Smooth muscle cell (in vitro differentiated cells): ENCODE measurements around the gene GLO1. TPM values are rescaled to one million over a fixed set of nuclear protein-coding genes. Genes with fewer than 3 reads are reported as not detected.

Source experiments
- DNase-seq: peaks from one replicate; lab custom pipeline; 2025; ENCODE audit not compliant: unreplicated experiment; lab: John Stamatoyannopoulos, UW
- H2AFZ ChIP-seq: fragments of 200-600 bp; sonication (generic); 2 replicates; pipeline ENCODE4 v1.6.0; 2016; ENCODE audit warnings: antibody characterized with exemption, low read depth, mild to moderate bottlenecking
- H3F3A ChIP-seq: fragments of 200-600 bp; sonication (generic); 2 replicates; pipeline ENCODE4 v1.6.0; 2017; ENCODE audit warnings: antibody characterized with exemption, low read depth
- H3K27ac ChIP-seq: fragments of 200-600 bp; sonication (generic); 2 replicates; pipeline ENCODE4 v1.5.1; 2016; ENCODE audit warnings: low read depth, mild to moderate bottlenecking
- H3K27me3 ChIP-seq: fragments of 200-600 bp; sonication (generic); 2 replicates; pipeline ENCODE4 v1.6.1; 2016; ENCODE audit warnings: low read depth, mild to moderate bottlenecking
- H3K36me3 ChIP-seq: fragments of 200-600 bp; sonication (generic); 2 replicates; pipeline ENCODE4 v1.5.1; 2016; ENCODE audit warnings: low read depth
- H3K4me1 ChIP-seq: fragments of 200-600 bp; sonication (generic); 2 replicates; pipeline ENCODE4 v1.5.1; 2016; ENCODE audit warnings: low read depth
- H3K4me2 ChIP-seq: fragments of 200-600 bp; sonication (generic); 2 replicates; pipeline ENCODE4 v1.6.0; 2016; ENCODE audit warnings: mild to moderate bottlenecking
- H3K4me3 ChIP-seq: fragments of 200-600 bp; sonication (generic); 2 replicates; pipeline ENCODE4 v1.5.1; 2016; ENCODE audit warnings: mild to moderate bottlenecking
- H3K79me2 ChIP-seq: fragments of 200-600 bp; sonication (generic); 2 replicates; pipeline ENCODE4 v1.6.0; 2016; ENCODE audit warnings: low read depth, mild to moderate bottlenecking
- H3K9ac ChIP-seq: fragments of 200-600 bp; sonication (generic); 2 replicates; pipeline ENCODE4 v1.6.0; 2016; ENCODE audit warnings: low read depth
- H3K9me3 ChIP-seq: fragments of 200-600 bp; sonication (generic); replicated peaks from 2 replicates; pipeline ENCODE4 v1.5.1; 2016; ENCODE audit warnings: low read depth
- H4K20me1 ChIP-seq: fragments of 200-600 bp; sonication (generic); 2 replicates; pipeline ENCODE4 v1.6.0; 2016; ENCODE audit warnings: low read depth
- WGBS: methylation state at CpG from one replicate; pipeline ENCODE4 v1.1.7; 2016; ENCODE audit warnings: low lambda C conversion rate; 5-methylcytosine and 5-hydroxymethylcytosine counted together
- polyA plus RNA-seq: library from polyadenylated mRNA; unstranded; fragments of >200 nt; fragmentation: Nextera tagmentation; extraction: Ambion mirVana; gene quantifications from 2 replicates; pipeline ENCODE4 v1.2.1, GENCODE V29; 2016
- total RNA-seq: library from RNA; depleted of rRNA; stranded (reverse); fragments of >200 nt; gene quantifications from 2 replicates; pipeline ENCODE4 v1.2.3, GENCODE V29; 2014
- TF ChIP-seq, protein P1 (sequence below): fragments of 200-600 bp; sonication (generic); IDR thresholded peaks from 2 replicates; pipeline ENCODE4 v1.5.1; 2017; ENCODE audit warnings: borderline replicate concordance, mild to moderate bottlenecking, antibody characterized with exemption; ENCODE audit not compliant: insufficient read depth, poor library complexity, severe bottlenecking

The GLO1 gene
- total and polyA plus RNA-seq, 2 experiments from 2014 or later: 147 to 204 TPM

DNA sequence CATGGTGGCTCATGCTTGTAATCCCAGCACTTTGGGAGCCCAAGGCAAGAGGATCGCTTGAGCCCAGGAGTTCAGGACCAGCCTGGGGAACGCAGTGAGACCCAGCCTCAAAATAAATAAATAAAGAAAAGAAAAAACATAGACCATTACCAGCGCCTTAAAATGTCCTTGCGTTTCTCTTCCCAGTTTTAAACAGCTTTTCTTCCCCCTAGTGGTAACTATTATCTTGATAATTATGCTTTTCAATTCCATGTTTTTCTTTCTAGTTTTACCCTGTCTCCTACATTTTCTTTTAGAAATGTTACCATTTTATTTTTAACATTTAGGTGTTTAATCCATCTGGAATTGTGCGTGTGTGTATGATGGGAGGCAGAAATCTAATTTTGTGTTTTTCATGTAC is 36.6 kb upstream of the GLO1 start:
- TF ChIP-seq, protein P1, sequence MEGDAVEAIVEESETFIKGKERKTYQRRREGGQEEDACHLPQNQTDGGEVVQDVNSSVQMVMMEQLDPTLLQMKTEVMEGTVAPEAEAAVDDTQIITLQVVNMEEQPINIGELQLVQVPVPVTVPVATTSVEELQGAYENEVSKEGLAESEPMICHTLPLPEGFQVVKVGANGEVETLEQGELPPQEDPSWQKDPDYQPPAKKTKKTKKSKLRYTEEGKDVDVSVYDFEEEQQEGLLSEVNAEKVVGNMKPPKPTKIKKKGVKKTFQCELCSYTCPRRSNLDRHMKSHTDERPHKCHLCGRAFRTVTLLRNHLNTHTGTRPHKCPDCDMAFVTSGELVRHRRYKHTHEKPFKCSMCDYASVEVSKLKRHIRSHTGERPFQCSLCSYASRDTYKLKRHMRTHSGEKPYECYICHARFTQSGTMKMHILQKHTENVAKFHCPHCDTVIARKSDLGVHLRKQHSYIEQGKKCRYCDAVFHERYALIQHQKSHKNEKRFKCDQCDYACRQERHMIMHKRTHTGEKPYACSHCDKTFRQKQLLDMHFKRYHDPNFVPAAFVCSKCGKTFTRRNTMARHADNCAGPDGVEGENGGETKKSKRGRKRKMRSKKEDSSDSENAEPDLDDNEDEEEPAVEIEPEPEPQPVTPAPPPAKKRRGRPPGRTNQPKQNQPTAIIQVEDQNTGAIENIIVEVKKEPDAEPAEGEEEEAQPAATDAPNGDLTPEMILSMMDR: peak; percentile 37
- H3K27ac ChIP-seq: no peak overlapping the region
- H3K27me3 ChIP-seq: peaks cover 14% of the 10 kb centered on the region
- no peaks in the 10 kb centered on the region for H3K9me3 ChIP-seq
- no peak overlapping the region for H3K9ac ChIP-seq
- no peaks in the 10 kb centered on the region for H4K20me1 ChIP-seq
- no peaks in the 10 kb centered on the region for H3K36me3 ChIP-seq
- no peaks in the 10 kb centered on the region for H3F3A ChIP-seq
- no peak overlapping the region for H3K4me2 ChIP-seq
- no peak overlapping the region for H3K4me3 ChIP-seq
- H3K4me1 ChIP-seq: no peaks in the 10 kb centered on the region
- 52% methylated on average over 5 of the region's 5 CpGs for WGBS
- no peak for DNase-seq
- H3K79me2 ChIP-seq: no peaks in the 10 kb centered on the region
- no peak overlapping the region for H2AFZ ChIP-seq

DNA sequence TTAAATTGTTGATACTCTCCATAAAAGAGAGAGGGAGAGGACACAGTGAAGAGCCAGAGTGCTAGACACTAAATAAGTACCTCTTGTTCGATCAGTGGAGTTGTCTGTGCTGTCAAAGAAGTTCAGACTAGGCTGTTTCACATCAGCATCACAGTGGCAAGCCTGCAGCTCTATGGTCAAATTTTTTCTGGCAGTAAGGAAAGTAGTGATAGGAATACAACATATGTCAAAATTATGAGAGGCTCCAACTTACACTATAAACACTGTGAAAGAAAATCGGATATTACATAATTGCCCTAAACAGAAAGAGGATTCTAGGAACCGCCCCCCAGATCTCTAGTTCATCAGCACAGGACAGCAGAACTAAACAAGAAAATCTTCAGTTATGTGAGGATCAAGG is 35.3 kb upstream of the GLO1 start:
- Histone ChIP-seq H3K27ac (no peak overlapping the region), H3K4me1 (no peaks in the 10 kb centered on the region), H3K27me3 (peaks cover 14% of the 10 kb centered on the region), H3K36me3 (no peaks in the 10 kb centered on the region), H3F3A (no peaks in the 10 kb centered on the region), H3K9me3 (no peaks in the 10 kb centered on the region), H3K9ac (no peak overlapping the region), H3K79me2 (no peaks in the 10 kb centered on the region), H3K4me3 (no peak overlapping the region), H4K20me1 (no peaks in the 10 kb centered on the region), H2AFZ (no peak overlapping the region), H3K4me2 (no peak overlapping the region)
- whole genome bisulfite sequencing: 87% methylated on average over 3 of the region's 3 CpGs
- no peak for DNase-seq
- TF ChIP-seq, protein P1: no peak

- WGBS: 96% methylated on average over 3 of the region's 3 CpGs
- Histone ChIP-seq H3F3A (no peaks in the 10 kb centered on the region), H3K4me3 (no peak overlapping the region), H2AFZ (no peak overlapping the region), H3K9me3 (no peaks in the 10 kb centered on the region), H3K27ac (no peak overlapping the region), H3K4me2 (no peak overlapping the region), H3K27me3 (peaks cover 9% of the 10 kb centered on the region), H3K9ac (no peak overlapping the region), H3K79me2 (no peaks in the 10 kb centered on the region), H3K4me1 (no peaks in the 10 kb centered on the region), H3K36me3 (no peaks in the 10 kb centered on the region), H4K20me1 (no peaks in the 10 kb centered on the region)
- no peak for DNase-seq
- TF ChIP-seq, protein P1: no peak
Measured at GRCh38 chr6:38736951-38737350, 34.0 kb upstream of the GLO1 start.

DNA sequence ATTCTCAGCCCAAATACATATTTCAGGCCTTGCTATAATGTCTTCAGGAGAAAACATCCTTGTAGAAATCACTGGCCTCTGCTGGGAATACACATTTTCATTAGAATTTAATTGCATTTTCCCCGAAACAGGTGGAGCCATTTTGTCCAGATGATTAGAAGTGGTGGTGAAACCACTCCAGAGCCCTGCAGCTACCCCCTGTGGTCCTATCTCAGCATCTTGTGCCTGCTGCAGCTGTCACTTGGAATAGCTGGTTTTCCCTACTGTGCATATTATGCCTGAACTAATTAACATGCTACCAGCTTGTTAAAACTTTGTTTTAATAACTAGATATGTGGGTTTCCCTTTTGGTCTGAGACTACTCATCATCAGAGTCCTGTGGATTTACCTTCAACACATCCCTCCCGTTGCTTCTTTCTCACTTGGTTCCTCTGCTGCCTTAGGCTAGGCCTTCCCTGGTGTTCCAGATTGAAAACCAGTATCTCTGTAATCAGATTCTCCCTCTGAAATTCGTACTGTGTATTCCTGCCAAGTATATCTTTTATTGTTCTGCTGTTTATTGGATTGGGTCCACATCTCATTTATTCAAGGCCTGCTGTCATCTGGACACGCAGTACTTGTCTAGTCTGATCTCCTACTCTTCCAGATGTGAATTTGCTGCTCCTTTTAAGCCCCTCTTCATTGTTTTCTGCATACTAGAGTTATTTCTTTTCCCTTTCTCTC is 27.4 kb upstream of the GLO1 start:
- no peaks in the 10 kb centered on the region for H3K36me3 ChIP-seq
- no peak overlapping the region for H3K27ac ChIP-seq
- H3K9ac ChIP-seq: no peak overlapping the region
- no peaks in the 10 kb centered on the region for H4K20me1 ChIP-seq
- H2AFZ ChIP-seq: no peak overlapping the region
- TF ChIP-seq, protein P1: no peak
- no peak overlapping the region for H3K4me2 ChIP-seq
- 80% methylated on average over 4 of the region's 4 CpGs for WGBS
- no peak for DNase-seq
- H3K9me3 ChIP-seq: no peaks in the 10 kb centered on the region
- H3K27me3 ChIP-seq: no peaks in the 10 kb centered on the region
- H3K4me3 ChIP-seq: no peak overlapping the region
- H3F3A ChIP-seq: no peaks in the 10 kb centered on the region
- H3K4me1 ChIP-seq: no peaks in the 10 kb centered on the region
- no peaks in the 10 kb centered on the region for H3K79me2 ChIP-seq
